NOMO-1 treated with dmso at 0.1 percent for 144 hours (cell line): ENCODE measurements around the gene VAMP8.
"Not testable (repeated sequence)": the region's sequence is repeated elsewhere in the genome, so short reads cannot be mapped to it uniquely, and the experiment has no call there.

ENCODE experiments used
- DNase-seq: peaks from one replicate; lab custom pipeline; 2025; ENCODE audit not compliant: unreplicated experiment; lab: John Stamatoyannopoulos, UW

Gene VAMP8

DNA sequence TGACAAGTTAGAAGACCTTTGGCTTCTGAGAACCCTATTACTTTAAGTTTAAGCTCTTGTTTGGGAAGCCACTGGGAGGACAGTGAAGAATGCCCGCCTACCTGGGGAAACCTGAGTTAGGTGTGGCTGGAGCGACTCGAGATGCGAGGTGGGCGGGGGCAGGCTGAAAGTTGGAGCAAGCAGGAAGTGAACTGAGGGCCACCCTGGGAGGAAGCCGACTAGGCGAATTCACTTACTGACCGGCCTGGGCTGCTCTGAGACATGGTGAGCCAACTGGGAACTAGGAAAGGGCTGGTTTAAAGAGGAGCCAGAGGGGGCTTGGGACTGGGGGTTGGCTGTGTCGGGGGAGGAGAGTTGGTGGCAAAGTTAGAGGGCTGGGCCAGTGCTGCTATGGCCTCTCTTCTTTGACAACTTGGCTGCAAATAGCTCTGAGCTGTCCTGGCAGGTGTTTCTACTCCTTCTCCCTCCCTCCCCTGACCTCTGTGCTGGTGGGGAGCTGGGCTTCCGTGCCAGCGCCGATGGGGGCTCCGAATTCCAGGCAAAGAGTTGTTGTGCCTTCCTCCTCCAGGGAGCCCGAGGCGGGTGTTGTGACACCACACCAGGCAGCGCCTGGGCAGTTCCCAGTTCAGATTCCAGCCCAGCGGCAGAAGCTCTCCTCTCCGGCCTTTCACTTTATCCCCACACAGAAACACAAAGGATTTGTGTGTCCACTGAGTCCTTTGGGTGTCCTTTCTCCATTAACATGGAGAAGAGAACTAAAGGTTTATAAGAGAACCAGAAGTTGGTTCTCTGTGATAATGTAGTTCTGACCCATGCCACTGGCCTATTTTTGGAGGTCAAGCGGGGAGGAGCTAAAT lies at the start of gene VAMP8:
Gene VAMP8 (plus strand): TSS at position 201 of the 857 bp plus-strand sequence. CDS start 61 bp downstream, at position 262.
- DNase-seq, result peak; percentile 35

DNA sequence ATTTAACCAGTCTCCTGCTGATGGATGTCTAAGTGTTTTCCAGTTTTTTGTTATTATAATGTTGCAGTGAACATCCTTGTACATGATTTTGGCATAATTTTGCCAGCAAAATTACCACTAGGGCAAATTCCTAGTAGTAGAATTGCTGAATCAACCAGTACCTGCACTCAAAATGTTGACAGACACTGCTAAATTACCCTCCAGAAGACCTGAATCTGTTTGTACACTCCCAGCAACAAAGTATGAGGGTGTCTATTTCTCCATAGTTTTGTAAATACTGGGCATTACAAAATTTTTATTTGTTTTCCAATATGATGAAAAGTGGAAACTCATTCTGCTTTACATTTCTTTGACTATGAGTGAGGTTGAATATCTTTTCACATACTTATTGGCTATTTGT lies 49.6 kb upstream of the VAMP8 start:
- DNase-seq, result no peak

DNA sequence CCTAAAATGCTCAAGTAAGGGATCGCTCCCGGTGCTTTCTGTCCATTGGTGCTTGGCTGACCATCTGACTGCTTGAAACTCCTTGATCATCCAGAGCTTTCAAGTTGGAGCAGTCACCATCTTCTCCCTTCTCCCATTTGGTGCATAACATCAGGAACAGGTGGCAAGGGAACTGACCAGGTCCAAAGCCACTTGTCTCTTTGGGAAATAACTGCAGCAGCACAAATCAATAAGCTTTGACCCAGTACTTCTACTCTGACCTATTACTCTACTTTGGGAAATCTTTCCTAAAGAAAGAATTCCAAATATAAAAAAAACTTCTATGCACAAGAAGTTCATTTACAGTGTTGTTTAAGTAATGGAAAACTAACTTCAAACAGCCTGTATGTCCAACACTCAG lies 49.0 kb upstream of the VAMP8 start:
- DNase-seq, result no peak

DNA sequence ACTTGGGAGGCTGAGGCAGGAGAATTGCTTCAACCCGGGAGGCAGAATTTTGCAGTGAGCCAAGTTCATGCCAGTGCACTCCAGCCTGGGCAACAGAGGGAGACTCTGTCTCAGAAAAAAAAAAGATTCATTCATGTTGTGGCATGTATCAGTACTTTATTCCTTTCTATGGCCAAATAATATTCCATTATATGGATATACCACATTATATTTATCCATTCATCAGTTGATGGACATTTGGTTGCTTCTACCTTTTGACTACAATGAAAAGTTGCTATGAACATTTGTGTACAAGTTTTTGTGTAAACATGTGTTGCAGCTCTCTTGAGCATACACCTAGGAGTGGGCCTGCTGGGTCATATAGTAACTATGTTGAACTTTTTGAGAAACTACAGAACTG lies 47.6 kb upstream of the VAMP8 start:
- DNase-seq, result no peak

DNA sequence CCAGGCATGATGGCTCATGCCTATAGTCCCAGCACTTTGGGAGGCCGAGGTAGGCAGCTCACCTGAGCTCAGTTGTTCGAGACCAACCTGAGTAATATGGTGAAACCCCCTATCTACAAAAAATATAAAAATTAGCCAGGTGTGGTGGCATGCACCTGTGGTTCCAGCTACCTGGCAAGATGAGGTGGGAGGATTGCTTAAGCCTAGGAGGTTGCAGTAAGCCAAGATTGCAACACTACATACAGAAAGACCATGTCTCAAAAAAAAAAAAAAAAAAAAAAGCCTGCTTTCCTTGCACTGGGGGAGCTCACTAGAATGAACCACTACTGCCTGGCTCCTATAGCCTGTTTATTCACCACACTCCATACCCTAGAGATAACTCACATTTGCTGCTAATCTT lies 45.8 kb upstream of the VAMP8 start:
- no peak for DNase-seq

DNA sequence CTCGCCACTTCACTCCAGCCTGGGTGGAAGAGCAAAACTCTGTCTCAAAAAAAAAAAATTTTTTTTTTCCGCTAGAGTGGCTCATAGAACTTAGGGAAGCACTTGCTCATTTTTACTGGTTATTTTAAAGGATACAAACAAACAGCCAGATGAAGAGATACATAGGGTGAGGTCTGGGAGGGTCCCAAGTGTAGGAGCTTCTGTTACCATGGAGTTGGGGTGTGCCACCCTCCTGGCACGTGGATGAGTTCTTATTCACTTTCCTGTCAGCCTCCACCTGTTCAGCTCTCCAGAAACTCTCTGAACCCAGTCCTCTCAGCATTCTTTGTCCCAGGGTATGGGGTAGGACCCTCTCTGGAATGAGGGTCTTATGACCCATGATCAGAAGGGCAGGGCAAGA lies 43.3 kb upstream of the VAMP8 start:
- no peak for DNase-seq

DNA sequence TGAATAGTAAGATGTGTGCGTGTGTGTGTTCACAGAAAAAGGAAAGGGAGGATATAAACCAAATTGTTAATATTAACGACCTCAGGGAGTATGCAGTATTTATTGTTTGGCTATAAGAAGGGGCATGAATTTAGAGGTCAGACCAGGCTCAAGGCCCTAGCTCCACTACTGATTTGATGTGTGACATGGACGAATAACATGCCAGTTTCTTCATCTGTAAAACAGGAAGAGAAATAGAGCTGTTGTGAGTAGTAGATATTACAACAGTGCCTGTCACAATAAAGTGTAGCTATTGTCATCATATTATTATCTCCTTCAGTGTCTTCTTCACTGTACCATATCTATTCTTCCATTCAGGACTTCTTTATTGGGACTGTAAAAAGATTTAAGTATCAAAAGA lies 42.5 kb upstream of the VAMP8 start:
- peak; percentile 26 for DNase-seq

DNA sequence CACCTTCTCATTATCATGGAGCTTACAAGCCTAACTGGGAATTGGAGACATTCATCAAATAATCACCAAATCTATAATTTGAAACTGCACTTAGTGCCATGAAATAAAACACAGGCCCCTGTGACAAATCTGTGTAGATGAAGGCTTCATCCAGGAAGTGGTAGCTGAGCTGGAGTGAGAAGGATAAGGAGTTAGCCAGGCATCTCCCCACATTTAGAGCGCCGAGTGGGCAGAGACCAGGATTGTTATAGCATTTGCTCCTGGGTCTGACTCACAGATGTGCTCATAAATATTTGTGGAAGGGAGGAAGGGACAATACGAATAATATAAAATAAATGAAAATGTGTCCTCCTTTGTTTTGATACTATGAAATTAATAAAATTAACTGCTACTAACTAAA lies 40.9 kb upstream of the VAMP8 start:
- DNase-seq, result no peak

DNA sequence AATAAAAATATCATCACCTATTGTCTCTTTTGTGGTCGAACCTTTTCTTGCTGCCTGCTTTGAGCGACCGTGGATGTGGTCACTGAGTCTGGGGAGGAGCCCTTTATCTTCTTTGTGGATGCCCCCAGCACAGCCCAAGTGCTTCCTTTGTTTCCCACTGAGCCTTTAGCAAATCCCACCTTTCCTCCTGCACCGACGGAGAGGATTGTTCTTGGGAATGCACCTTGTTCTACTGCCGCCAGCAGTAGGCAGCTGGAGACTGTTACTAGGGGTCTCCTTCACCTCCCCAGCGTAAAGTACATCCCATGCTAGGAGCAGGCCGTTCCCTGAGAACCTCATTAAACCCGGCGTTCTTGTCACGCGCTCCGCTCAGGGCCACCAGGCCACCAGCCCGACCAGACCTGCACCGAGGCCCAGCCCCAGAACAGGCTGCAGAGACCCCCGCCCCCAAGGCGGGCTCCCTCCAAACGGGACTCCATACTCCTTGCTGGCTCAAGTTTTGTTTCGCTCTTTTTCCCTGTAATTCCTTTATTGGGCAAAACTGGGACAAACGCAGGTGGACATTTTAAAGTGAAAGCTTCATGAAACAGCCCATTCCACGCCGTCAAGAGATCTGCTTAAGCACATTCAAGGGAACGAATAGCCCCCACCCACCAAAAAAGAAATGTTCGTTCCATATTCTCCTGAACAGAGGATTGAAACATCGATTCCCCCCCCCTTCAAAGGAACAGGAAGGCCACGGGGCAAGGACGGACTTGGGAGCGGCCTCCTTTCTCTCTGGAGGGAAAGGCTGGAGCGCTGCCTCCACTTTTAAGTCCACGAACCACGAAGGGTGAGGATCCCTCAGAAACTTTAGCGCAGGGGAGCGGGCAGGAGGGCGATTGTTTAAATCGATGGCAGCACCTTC lies 39.5 kb upstream of the VAMP8 start:
- peak; percentile 39 for DNase-seq

DNA sequence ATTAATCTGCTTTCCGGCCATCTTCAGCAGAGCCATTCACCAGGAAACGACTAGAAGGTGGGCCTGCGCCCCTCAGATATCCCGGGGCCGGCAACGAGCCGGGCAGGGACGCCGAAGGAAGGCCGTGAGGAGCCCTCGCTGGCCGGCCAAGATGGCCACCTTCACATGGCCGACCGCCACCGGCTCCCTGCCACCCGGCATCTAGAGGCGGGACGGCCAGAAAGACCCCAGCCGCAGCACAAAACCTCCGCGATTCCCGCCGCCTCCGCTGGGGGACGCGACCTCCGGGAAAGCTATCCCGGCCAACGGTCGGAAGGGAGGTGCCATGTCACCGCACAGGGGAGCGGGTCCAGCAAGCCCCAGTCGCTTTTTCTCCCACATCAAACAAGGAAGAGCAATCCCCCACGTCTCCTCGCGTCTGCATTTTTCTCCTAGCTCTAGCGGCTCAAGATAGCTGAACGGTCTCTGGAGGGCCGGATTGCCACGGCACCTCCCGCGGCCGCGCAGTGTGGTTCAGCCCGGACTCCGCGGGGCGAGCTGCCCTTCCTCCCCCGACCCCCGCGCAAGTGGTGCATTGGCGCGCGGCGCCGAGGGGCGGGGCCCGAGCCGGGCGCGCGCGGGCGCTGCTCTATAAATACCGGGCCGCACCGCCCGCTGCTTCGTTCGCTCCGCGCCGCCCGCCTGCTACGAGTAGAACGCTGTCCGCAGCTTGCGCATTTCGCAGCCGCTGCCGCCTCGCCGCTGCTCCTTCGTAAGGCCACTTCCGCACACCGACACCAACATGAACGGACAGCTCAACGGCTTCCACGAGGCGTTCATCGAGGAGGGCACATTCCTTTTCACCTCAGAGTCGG lies 38.7 kb upstream of the VAMP8 start, which contains the start of gene MAT2A:
Gene MAT2A (plus strand): TSS at position 662 of the 854 bp plus-strand sequence. CDS start 120 bp downstream, at position 782.
- DNase-seq, result peak; percentile 88

DNA sequence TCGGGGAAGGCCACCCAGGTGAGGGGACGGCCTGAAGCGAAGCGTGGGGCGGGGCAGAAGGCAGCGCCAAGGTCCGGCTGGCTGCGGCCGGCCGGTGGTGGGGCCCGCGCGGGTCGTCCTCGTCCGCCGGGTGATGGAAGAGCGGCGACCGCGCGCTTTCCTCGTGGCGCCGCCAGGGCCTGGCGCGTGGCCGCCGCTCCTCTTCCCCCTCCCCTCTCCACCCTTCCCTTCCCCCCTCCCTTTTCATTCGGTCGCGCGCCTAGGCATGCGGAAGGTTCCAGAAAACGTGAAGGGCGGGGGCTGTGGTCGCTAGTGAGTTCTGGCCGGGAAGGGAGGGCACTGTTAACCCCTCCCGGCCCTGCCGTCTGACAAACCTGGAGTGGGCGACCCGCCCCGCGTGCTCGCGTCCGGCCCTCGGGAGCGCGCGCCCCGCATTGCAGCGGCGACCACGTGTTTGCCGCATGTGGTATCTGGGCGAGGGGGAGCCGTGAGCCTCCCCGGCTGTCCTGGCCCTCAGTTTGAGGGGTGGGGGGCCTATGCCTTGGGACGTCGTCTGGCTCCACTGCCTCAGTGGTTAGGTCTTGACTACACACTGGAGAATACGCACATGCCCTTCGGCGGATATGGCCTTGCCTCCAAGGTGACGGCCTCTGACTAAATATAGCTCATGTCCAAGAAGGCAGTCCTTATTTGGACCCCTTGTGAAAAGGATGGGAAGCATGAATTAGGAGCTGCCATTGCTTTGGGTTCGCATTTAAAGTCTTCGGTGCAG lies 37.8 kb upstream of the VAMP8 start:
- peak; percentile 46 for DNase-seq

DNA sequence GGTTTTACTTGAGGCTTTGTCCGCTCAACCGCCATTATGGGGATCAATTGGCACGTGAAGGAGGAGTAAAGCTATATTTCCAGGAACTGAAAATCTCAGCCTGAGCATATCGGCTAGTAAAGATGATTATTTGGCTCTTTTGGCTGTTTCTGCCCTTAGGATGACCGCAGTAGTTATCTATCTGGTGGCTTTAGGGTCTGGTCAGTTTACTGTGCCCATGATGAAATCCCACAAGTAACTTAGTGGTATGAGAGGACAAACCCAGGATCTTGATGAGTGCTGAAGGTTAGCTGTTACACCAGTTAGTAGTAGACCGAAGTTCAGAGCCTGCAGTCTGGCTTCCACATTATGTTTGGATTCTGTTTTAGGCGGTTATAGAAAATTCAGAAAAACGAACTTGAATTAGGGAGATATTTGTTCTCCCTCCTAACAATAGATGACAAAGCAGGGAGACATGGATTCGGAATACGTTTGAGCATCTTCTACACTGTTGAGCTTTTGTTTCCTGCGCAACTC lies 37.2 kb upstream of the VAMP8 start:
- no peak for DNase-seq

DNA sequence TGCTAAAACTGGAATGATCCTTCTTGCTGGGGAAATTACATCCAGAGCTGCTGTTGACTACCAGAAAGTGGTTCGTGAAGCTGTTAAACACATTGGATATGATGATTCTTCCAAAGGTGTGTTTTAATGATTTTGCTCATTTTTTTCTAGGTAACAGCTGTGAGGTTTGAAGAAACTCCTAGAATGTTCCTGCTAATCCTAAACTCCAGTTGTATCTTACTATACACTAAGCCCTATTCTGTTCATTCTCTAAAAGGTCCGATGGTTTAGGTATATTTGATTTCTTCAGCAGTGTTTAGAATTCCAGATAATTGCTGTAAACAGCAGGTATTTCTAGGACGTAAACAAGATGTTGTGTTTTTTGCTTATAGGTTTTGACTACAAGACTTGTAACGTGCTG lies 36.1 kb upstream of the VAMP8 start:
- no peak for DNase-seq

DNA sequence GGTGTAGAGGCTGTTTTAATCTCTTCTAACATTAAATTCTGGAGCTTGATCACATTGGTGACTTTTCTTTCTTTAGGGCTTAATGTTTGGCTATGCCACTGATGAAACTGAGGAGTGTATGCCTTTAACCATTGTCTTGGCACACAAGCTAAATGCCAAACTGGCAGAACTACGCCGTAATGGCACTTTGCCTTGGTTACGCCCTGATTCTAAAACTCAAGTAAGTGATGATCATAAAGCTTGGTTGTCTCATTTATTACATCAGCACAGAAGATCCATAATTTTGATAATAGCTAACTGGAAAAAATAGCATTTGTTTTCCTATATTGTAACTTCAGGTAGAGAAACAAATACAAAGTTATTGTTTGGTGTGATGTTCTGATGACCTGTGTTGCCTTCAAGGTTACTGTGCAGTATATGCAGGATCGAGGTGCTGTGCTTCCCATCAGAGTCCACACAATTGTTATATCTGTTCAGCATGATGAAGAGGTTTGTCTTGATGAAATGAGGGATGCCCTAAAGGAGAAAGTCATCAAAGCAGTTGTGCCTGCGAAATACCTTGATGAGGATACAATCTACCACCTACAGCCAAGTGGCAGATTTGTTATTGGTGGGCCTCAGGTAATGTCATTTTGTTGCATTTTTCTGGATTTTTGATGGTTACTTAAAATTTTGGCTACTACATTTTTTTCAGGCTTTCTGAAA lies 35.5 kb upstream of the VAMP8 start:
- DNase-seq, result no peak

DNA sequence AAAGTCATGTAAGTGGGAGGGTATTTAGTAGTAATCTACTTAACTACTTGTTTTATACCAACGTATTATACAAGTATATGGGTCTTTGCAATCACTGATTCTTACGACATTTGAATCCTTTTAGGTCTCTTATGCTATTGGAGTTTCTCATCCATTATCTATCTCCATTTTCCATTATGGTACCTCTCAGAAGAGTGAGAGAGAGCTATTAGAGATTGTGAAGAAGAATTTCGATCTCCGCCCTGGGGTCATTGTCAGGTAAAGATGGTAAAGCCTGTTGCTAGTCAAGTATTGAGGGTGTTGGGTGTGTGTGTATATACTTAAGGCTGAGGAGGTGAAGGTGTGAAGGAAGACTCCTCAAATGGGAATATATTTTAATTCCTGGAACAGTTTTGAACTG lies 34.6 kb upstream of the VAMP8 start:
- DNase-seq, result no peak

DNA sequence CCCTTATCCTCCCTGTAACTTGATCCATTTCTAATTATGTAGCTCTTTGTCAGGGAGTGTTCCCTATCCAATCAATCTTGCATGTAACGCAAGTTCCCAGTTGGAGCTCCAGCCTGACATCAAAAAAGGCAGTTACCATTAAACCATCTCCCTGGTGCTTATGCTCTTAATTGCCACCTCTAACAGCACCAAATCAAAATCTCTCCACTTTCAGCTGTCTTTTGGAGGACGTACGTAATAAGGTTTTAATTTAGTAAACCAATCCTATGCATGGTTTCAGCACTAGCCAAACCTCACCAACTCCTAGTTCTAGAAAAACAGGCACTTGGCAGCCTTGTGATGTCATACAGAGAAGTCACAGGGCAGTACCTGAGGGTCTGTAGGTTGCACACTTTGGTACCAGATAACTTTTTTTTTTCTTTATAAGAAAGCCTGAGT lies 33.1 kb upstream of the VAMP8 start:
- not testable (repeated sequence) for DNase-seq

DNA sequence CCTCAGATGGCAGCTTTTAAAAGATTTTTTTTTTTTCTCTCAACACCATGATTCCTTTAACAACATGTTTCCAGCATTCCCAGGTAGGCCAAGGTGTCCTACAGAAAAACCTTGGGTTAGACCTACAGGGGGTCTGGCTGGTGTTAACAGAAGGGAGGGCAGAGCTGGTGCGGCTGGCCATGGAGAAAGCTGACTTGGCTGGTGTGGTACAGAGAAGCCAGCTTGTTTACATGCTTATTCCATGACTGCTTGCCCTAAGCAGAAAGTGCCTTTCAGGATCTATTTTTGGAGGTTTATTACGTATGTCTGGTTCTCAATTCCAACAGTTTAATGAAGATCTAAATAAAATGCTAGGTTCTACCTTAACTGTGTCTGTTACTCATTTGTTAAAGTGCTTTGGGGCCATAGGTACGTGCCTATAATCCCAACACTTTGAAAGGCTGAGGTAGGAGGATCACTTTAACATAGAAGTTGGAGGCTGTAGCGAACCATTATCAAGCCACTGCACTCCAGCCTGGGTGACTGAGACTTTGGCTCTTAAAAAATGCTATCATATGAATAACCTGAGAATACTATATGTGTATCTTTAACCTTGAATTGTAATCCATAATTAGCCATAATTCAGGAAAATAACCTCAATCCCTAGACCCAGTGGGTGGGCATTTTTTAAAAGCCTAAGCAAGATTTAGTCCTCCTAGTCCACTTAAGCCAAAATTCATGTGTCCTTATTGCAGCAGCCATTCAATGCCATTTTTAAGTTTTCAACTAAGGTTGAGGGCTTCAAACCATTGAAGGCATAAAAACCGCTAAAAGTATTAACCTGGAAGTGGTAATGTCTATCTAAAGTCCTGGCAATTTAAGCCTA lies 32.2 kb upstream of the VAMP8 start:
- not testable (repeated sequence) for DNase-seq

DNA sequence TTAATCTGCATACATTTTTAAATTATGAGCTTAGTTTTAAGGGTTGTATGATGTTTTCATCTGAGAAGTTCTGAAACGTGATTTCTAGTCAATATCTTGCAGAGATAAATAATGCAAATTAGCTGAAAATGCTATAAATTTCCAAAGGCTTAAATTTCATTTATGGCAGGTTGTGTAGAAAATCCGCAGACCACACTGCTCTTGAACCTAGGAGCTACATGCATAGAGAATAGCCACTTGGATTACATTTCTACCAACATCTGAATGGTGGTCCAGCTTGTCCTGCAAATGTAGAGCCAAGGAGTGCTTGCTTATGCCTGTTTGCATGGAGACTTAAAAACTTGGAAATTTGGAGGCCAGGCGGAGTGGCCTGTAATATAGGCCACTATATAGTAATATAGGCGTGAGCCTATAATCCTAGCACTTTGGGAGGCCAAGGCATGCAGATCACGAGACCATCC lies 31.6 kb upstream of the VAMP8 start:
- DNase-seq, result no peak
